Spleen (tissue), 11 donors: ENCODE results near the gene SETDB2. TPM values are rescaled to one million over a fixed set of nuclear protein-coding genes. Genes with fewer than 3 reads are reported as not detected.

ENCODE experiments used
- DNase-seq: peaks from one replicate; pipeline ENCODE4 v3.0.0-alpha.2; 2020
- H3K27ac ChIP-seq, 8 donors: fragments of 200-600 bp; sonication (generic) in 7 of 8; 1 replicate in 4 of 8; 2 replicates in 4 of 8; pipeline versions ENCODE4 v1.5.0 to v1.8.0; 2016 to 2021; ENCODE audit warnings: inconsistent platforms in 4 of 8, mild to moderate bottlenecking in 4 of 8, moderate library complexity in 1 of 8
- H3K27me3 ChIP-seq, 7 donors: fragments of 200-600 bp; sonication (generic) in 6 of 7; replicated peaks in 1 of 7; 1 replicate in 4 of 7; 2 replicates in 3 of 7; pipeline versions ENCODE4 v1.5.0 to v1.8.0; 2016 to 2021; ENCODE audit warnings: inconsistent platforms in 3 of 7, mild to moderate bottlenecking in 1 of 7
- H3K36me3 ChIP-seq, 6 donors: fragments of 200-600 bp; sonication (generic) in 5 of 6; 1 replicate in 4 of 6; 2 replicates in 2 of 6; pipeline versions ENCODE4 v1.5.0 to v1.8.0; 2016 to 2021; ENCODE audit warnings: inconsistent platforms in 2 of 6
- H3K4me1 ChIP-seq, 6 donors: fragments of 200-600 bp; sonication (generic) in 5 of 6; 1 replicate in 3 of 6; 2 replicates in 3 of 6; pipeline versions ENCODE4 v1.5.0 to v1.8.0; 2016 to 2021; ENCODE audit warnings: inconsistent platforms in 3 of 6
- H3K4me3 ChIP-seq, 8 donors: fragments of 200-600 bp; sonication (generic) in 7 of 8; 1 replicate in 4 of 8; 2 replicates in 4 of 8; pipeline versions ENCODE4 v1.5.0 to v1.8.0; 2016 to 2021; ENCODE audit warnings: inconsistent platforms in 4 of 8, mild to moderate bottlenecking in 4 of 8, moderate library complexity in 2 of 8
- H3K9me3 ChIP-seq, 8 donors: fragments of 200-600 bp; sonication (generic) in 7 of 8; 1 replicate in 4 of 8; 2 replicates in 4 of 8; pipeline versions ENCODE4 v1.5.0 to v1.8.0; 2016 to 2021; ENCODE audit warnings: inconsistent platforms in 4 of 8
- POLR2A ChIP-seq, 3 donors: fragments of 450-650 bp; IDR thresholded peaks; one replicate each; pipeline ENCODE4 v1.5.1; 2017; ENCODE audit warnings: antibody characterized with exemption in 3 of 3, mild to moderate bottlenecking in 1 of 3
- POLR2AphosphoS5 ChIP-seq, 3 donors: sonication (generic); formaldehyde crosslinking; IDR thresholded peaks; one replicate each; pipeline ENCODE4 v1.5.1; 2017; ENCODE audit warnings: antibody characterized with exemption in 3 of 3
- WGBS, 5 donors: extraction: QIAGEN DNeasy Blood & Tissue Kit in 3 of 5; methylation state at CpG; one replicate each; pipeline versions ENCODE4 v1.1.5 to v1.1.7; 2013 to 2018; 5-methylcytosine and 5-hydroxymethylcytosine counted together
- intact Hi-C: fragments of 100-400 bp; cut with DNase I; formaldehyde crosslinking; loops from one replicate; pipeline ENCODE4 v1.15.0; 2023; ENCODE audit warnings: low total_unique reads
- polyA plus RNA-seq, 3 donors: library from polyadenylated mRNA; stranded (reverse); fragments of 200-250 nt; gene quantifications; one replicate each; pipeline ENCODE4 v1.2.1, GENCODE V29; 2013
- total RNA-seq, 7 donors: library from RNA; depleted of rRNA in 3 of 7; stranded (reverse); fragments of >200 nt in 3 of 7; fragmentation: NEBNext Ultra II Directional in 4 of 7; extraction: Animal tissue kit (Norgen Biotek cat#: 25700) in 4 of 7; gene quantifications; one replicate each; pipeline versions ENCODE4 v1.1.0 to v1.2.1, GENCODE V29; 2016 to 2021
- TF ChIP-seq, protein P1 (sequence below), 11 experiments: fragments of 200-600 bp in 7 of 11; fragments of 450-650 bp in 4 of 11; sonication (generic) in 4 of 11; IDR thresholded peaks in 8 of 11; conservative IDR thresholded peaks in 3 of 11; 1 replicate in 7 of 11; 2 replicates in 4 of 11; pipeline versions ENCODE4 v1.4.0 to v1.8.0; 2016 to 2021; ENCODE audit warnings: antibody characterized with exemption in 11 of 11, inconsistent platforms in 4 of 11, mild to moderate bottlenecking in 1 of 11
- donor health status: healthy with polysubstance abuse.
- donor health status: DM: no; HTN: no; CAD: no; lungs with moderate emphysema.
- donor health status: DM: no; HTN: no; CAD: no.
- donor health status: Bipolar disorder and iron deficiency.
- donor health status: healthy.
- donor health status: DM: no; HTN: no; CAD: no.
- donor health status: DM: yes; HTN: yes; CAD: no.

The SETDB2 gene
- total and polyA plus RNA-seq, 10 donors: 5.4 to 26.7 (median 20.0) TPM

DNA sequence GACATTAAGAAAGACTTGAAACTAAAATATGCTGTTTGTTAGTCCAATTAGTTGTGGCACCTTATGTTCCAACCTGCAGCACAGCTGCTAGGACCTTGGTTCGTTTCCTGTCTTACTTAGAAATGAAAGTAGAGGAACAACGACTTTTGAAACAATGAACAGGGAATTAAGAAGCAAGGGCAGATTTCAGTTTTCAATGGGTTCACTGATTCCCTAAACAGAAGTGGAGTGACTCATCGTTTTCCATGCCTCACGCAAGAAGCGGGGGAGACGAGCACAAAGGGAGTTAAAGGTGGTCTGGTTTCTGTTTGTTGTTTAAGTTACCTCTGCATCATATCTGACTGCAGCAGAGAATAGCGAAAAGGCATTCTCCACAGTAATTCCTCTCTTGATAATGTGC, 96.5 kb downstream of the SETDB2 start:
- TF ChIP-seq POLR2AphosphoS5 (IDR thresholded peaks at IDR 0.05): no peak
- TF ChIP-seq, protein P1, sequence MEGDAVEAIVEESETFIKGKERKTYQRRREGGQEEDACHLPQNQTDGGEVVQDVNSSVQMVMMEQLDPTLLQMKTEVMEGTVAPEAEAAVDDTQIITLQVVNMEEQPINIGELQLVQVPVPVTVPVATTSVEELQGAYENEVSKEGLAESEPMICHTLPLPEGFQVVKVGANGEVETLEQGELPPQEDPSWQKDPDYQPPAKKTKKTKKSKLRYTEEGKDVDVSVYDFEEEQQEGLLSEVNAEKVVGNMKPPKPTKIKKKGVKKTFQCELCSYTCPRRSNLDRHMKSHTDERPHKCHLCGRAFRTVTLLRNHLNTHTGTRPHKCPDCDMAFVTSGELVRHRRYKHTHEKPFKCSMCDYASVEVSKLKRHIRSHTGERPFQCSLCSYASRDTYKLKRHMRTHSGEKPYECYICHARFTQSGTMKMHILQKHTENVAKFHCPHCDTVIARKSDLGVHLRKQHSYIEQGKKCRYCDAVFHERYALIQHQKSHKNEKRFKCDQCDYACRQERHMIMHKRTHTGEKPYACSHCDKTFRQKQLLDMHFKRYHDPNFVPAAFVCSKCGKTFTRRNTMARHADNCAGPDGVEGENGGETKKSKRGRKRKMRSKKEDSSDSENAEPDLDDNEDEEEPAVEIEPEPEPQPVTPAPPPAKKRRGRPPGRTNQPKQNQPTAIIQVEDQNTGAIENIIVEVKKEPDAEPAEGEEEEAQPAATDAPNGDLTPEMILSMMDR (IDR thresholded peaks at IDR 0.05 in 8 of 11, conservative IDR thresholded peaks at IDR 0.05 in 3 of 11): no peak
- no peak for TF ChIP-seq POLR2A (IDR thresholded peaks at IDR 0.05)
- intact Hi-C loops: no loop called here

DNA sequence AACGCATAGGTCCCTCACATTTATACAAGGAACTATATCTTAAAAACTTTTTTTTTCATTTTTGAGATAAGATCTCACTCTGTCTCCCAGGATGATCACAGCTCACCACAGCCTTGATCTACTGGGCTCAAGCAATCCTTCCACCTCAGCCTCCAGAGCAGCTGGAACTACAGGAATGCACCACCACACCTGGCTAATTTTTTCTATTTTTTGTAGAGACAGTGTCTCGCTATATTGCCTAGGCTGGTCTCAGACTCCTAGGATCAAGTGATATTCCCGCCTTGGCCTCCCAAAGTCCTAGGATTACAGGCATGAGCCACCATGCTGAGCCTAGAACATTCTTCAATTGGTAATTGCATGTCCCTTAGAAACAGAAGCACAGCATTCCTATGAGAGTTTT, 99.6 kb downstream of the SETDB2 start:
- no peak for TF ChIP-seq POLR2AphosphoS5 (IDR thresholded peaks at IDR 0.05)
- no peak for TF ChIP-seq POLR2A (IDR thresholded peaks at IDR 0.05)
- no peak overlapping the region for H3K27ac ChIP-seq
- H3K36me3 ChIP-seq: peaks cover 0 to 97% (median 14%) of the 10 kb centered on the region in 6 donors
- 95 to 99% (median 98%) methylated on average over 3 of the region's 3 CpGs for WGBS, 5 donors
- H3K4me3 ChIP-seq: no peak overlapping the region
- peaks cover 11 to 25% (median 16%) of the 10 kb centered on the region in 6 donors for H3K4me1 ChIP-seq
- no peaks in the 10 kb centered on the region for H3K27me3 ChIP-seq
- H3K9me3 ChIP-seq: no peaks in the 10 kb centered on the region
- no peak for DNase-seq
- intact Hi-C loops: no loop called here

More for the DNA sequence above, 96.5 kb downstream of the SETDB2 start:
- no peaks in the 10 kb centered on the region for H3K9me3 ChIP-seq
- peak overlapping the region in 5 of 8 donors; percentile 1 to 52 (median 10) for H3K4me3 ChIP-seq
- peaks cover 11 to 30% (median 16%) of the 10 kb centered on the region in 6 donors for H3K4me1 ChIP-seq
- peaks cover 0 to 80% (median 9%) of the 10 kb centered on the region in 6 donors for H3K36me3 ChIP-seq
- DNase-seq: no peak
- 21 to 31% (median 25%) methylated on average over 7 of the region's 7 CpGs for WGBS, 5 donors
- H3K27ac ChIP-seq: peak overlapping the region in 7 of 8 donors; percentile 41 to 80 (median 66)
- H3K27me3 ChIP-seq: no peaks in the 10 kb centered on the region

Other genes with a start within 250 kb of the SETDB2 start
- under 1 TPM in 2 of 7 donors, not detected in 5; 0.37 to 0.40 TPM for gene MLNR, start 223.9 kb upstream of the SETDB2 start, total RNA-seq
- gene MLNR, start 223.9 kb upstream of the SETDB2 start, polyA plus RNA-seq: not detected
- 10 to 100 TPM in 6 of 7 donors, 1 to 10 TPM in 1; 8.8 to 15.5 (median 11.1) TPM for gene CDADC1, start 196.3 kb upstream of the SETDB2 start, total RNA-seq
- gene CDADC1, start 196.3 kb upstream of the SETDB2 start, polyA plus RNA-seq: 1 to 10 TPM; 3.3 to 6.2 (median 4.4) TPM
- 1 to 10 TPM; 5.0 to 7.5 (median 6.2) TPM for gene CAB39L, start 210 bp upstream of the SETDB2 start, total RNA-seq
- gene CAB39L, start 210 bp upstream of the SETDB2 start, polyA plus RNA-seq: 1 to 10 TPM; 1.6 to 3.2 (median 2.0) TPM
- gene PHF11, start 51.7 kb downstream of the SETDB2 start, total RNA-seq: 10 to 100 TPM; 50.5 to 78.6 (median 67.0) TPM
- 100 to 1,000 TPM in 1 of 3 donors, 10 to 100 TPM in 2; 85.9 to 117 (median 85.9) TPM for gene PHF11, start 51.7 kb downstream of the SETDB2 start, polyA plus RNA-seq
- 10 to 100 TPM; 19.4 to 30.9 (median 29.3) TPM for gene RCBTB1, start 141.3 kb downstream of the SETDB2 start, total RNA-seq
- 10 to 100 TPM in 2 of 3 donors, 1 to 10 TPM in 1; 10.0 to 13.7 (median 10.3) TPM for gene RCBTB1, start 141.3 kb downstream of the SETDB2 start, polyA plus RNA-seq
- gene ARL11, start 184.2 kb downstream of the SETDB2 start, total RNA-seq: 10 to 100 TPM in 5 of 7 donors, 1 to 10 TPM in 2; 8.5 to 15.7 (median 11.7) TPM
- gene ARL11, start 184.2 kb downstream of the SETDB2 start, polyA plus RNA-seq: 10 to 100 TPM in 1 of 3 donors, 1 to 10 TPM in 2; 4.7 to 11.8 (median 8.8) TPM
- gene EBPL, start 247.2 kb downstream of the SETDB2 start, total RNA-seq: 10 to 100 TPM; 20.1 to 69.4 (median 26.2) TPM
- gene EBPL, start 247.2 kb downstream of the SETDB2 start, polyA plus RNA-seq: 10 to 100 TPM; 31.5 to 46.1 (median 36.1) TPM